ENCODE data around the gene PDE3B. TPM values are rescaled to one million over a fixed set of nuclear protein-coding genes. Genes with fewer than 3 reads are reported as not detected.

The PDE3B gene
- polyA plus RNA-seq, 1 donor (not counting 4 experiments of a cell fraction or from before 2014, with no cell fraction given), result 0.01 TPM

DNA sequence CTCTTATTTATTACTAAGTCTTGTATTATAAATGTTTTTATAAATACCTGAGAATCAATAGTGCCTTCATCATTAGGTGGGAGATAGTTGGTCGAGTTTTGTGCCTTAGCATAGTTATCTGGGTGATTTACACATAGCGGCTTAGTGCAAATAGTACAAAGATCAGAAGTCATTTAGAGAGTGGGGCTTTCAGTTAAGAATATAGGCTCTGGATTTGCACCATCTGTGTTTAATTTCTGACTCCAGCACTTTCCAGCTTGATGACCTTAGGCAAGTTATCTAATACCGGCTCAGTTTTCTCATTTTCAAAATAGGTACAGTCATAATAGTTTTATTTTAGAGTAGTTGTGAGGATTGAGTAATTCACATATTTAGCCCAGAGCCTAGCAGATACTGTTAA is 26.4 kb downstream of the PDE3B start:
- no peak overlapping the region for H3K4me3 ChIP-seq (ENCODE audit: control insufficient read depth in 2 of 3, extremely low read depth in 1 of 3, insufficient read depth in 2 of 3, low read depth in 1 of 3, low read length in 3 of 3)
- H3K9me3 ChIP-seq (ENCODE audit: control insufficient read depth, low read depth, low read length), result no peaks in the 10 kb centered on the region
- peaks cover 6% of the 10 kb centered on the region for H3K4me1 ChIP-seq (ENCODE audit: control insufficient read depth, extremely low read depth, insufficient read depth, low read length)
- no peak for DNase-seq (ENCODE audit: low read depth, low spot score)
- no peaks in the 10 kb centered on the region for H3K27me3 ChIP-seq (ENCODE audit: control insufficient read depth, extremely low read depth, insufficient read depth, low read length)
- FAIRE-seq, result no peak
- TF ChIP-seq EZH2 (IDR thresholded peaks at IDR 0.05; ENCODE audit: low read length), result no peak
- no peaks in the 10 kb centered on the region for H4K20me1 ChIP-seq (ENCODE audit: control insufficient read depth, extremely low read depth, insufficient read depth, low read length)
- H3K9ac ChIP-seq (ENCODE audit: control insufficient read depth, extremely low read depth, insufficient read depth, low read length), result no peak overlapping the region
- H2AFZ ChIP-seq (ENCODE audit: control insufficient read depth, low read length), result no peak overlapping the region
- dilution Hi-C loops (cut with MboI; ENCODE audit: extremely low pct_ligation_motif_present, low sequenced_read_pairs), result no loop called here
- no peaks in the 10 kb centered on the region for H3K79me2 ChIP-seq (ENCODE audit: control insufficient read depth, insufficient read depth, low read length)
- H3K4me2 ChIP-seq (ENCODE audit: control insufficient read depth, extremely low read depth, insufficient read depth, low read depth, low read length), result no peak overlapping the region
- no peaks in the 10 kb centered on the region for H3K9me1 ChIP-seq (ENCODE audit: control insufficient read depth, extremely low read depth, insufficient read depth, low read length)
- H3K36me3 ChIP-seq (ENCODE audit: control insufficient read depth in 2 of 2, extremely low read depth in 1 of 2, insufficient read depth in 2 of 2, low read length in 2 of 2), result no peaks in the 10 kb centered on the region
- no peak overlapping the region for H3K27ac ChIP-seq (ENCODE audit: control insufficient read depth, insufficient read depth, low read length)

DNA sequence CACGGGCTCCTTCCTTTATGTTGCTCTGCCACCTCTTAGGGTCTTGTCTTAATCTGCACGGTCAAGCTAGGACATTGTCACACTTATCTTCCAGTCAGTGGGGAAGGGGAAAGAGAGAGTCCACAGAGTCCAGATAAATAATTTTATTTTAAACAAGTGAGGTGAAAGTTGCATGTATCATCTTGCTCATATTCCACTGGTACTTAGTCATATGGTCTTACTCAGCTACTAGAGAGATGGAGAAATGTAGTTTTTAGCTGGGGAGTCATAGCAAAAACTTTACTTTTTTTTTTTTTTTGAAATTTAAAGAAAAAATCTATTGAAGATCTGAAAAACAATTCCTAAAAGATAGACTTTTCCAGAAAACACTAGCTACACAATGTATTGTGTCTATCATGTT is 29.0 kb downstream of the PDE3B start:
- H3K27me3 ChIP-seq (ENCODE audit: control insufficient read depth, extremely low read depth, insufficient read depth, low read length), result no peaks in the 10 kb centered on the region
- H3K27ac ChIP-seq (ENCODE audit: control insufficient read depth, insufficient read depth, low read length), result no peak overlapping the region
- peak overlapping the region; percentile 29 for H2AFZ ChIP-seq (ENCODE audit: control insufficient read depth, low read length)
- H3K9me1 ChIP-seq (ENCODE audit: control insufficient read depth, extremely low read depth, insufficient read depth, low read length), result no peaks in the 10 kb centered on the region
- dilution Hi-C loops (cut with MboI; ENCODE audit: extremely low pct_ligation_motif_present, low sequenced_read_pairs), result no loop called here
- no peak for TF ChIP-seq EZH2 (IDR thresholded peaks at IDR 0.05; ENCODE audit: low read length)
- TF ChIP-seq CTCF (optimal IDR thresholded peaks at IDR 0.05 in 1 of 3, IDR thresholded peaks at IDR 0.05 in 1 of 3, conservative IDR thresholded peaks at IDR 0.05 in 1 of 3; ENCODE audit: extremely low read depth in 1 of 3, insufficient read depth in 2 of 3, low read length in 3 of 3), result no peak
- peak overlapping the region in 1 of 3 experiments; percentile 15 for H3K4me3 ChIP-seq (ENCODE audit: control insufficient read depth in 2 of 3, extremely low read depth in 1 of 3, insufficient read depth in 2 of 3, low read depth in 1 of 3, low read length in 3 of 3)
- peaks cover 6% of the 10 kb centered on the region for H3K4me1 ChIP-seq (ENCODE audit: control insufficient read depth, extremely low read depth, insufficient read depth, low read length)
- no peaks in the 10 kb centered on the region for H3K9me3 ChIP-seq (ENCODE audit: control insufficient read depth, low read depth, low read length)
- no peaks in the 10 kb centered on the region for H4K20me1 ChIP-seq (ENCODE audit: control insufficient read depth, extremely low read depth, insufficient read depth, low read length)
- FAIRE-seq (no peak), DNase-seq (ENCODE audit: low read depth, low spot score) (no peak)
- no peaks in the 10 kb centered on the region for H3K79me2 ChIP-seq (ENCODE audit: control insufficient read depth, insufficient read depth, low read length)
- no peaks in the 10 kb centered on the region for H3K36me3 ChIP-seq (ENCODE audit: control insufficient read depth in 2 of 2, extremely low read depth in 1 of 2, insufficient read depth in 2 of 2, low read length in 2 of 2)
- H3K4me2 ChIP-seq (ENCODE audit: control insufficient read depth, extremely low read depth, insufficient read depth, low read depth, low read length), result peak overlapping the region; percentile 47
- no peak overlapping the region for H3K9ac ChIP-seq (ENCODE audit: control insufficient read depth, extremely low read depth, insufficient read depth, low read length)

DNA sequence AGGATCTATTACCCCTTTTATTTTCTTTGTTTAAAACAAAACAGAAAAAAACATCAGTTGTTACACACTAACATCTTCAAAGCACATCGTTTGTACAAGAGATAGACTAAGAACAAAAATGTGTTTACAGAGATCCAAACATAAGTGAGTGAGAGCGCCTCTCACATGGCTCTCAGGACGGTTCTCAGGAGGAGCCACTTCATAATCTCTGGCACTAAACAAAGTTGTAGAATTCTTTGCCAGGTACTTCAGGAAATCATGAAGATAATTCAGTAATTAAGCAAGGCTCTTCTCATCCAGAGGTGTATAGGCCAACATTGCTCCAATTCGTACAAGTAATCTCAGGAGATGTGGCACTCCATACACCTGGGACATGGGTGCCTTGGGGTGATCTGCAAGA is 29.8 kb downstream of the PDE3B start:
- H3K4me3 ChIP-seq (ENCODE audit: control insufficient read depth in 2 of 3, extremely low read depth in 1 of 3, insufficient read depth in 2 of 3, low read depth in 1 of 3, low read length in 3 of 3), result no peak overlapping the region
- no peak overlapping the region for H3K27ac ChIP-seq (ENCODE audit: control insufficient read depth, insufficient read depth, low read length)
- no peak overlapping the region for H3K4me2 ChIP-seq (ENCODE audit: control insufficient read depth, extremely low read depth, insufficient read depth, low read depth, low read length)
- H3K27me3 ChIP-seq (ENCODE audit: control insufficient read depth, extremely low read depth, insufficient read depth, low read length), result no peaks in the 10 kb centered on the region
- H3K79me2 ChIP-seq (ENCODE audit: control insufficient read depth, insufficient read depth, low read length), result no peaks in the 10 kb centered on the region
- H3K4me1 ChIP-seq (ENCODE audit: control insufficient read depth, extremely low read depth, insufficient read depth, low read length), result peaks cover 6% of the 10 kb centered on the region
- dilution Hi-C loops (cut with MboI; ENCODE audit: extremely low pct_ligation_motif_present, low sequenced_read_pairs), result no loop called here
- H3K9me1 ChIP-seq (ENCODE audit: control insufficient read depth, extremely low read depth, insufficient read depth, low read length), result no peaks in the 10 kb centered on the region
- FAIRE-seq (no peak), DNase-seq (ENCODE audit: low read depth, low spot score) (no peak)
- no peaks in the 10 kb centered on the region for H3K36me3 ChIP-seq (ENCODE audit: control insufficient read depth in 2 of 2, extremely low read depth in 1 of 2, insufficient read depth in 2 of 2, low read length in 2 of 2)
- TF ChIP-seq CTCF (optimal IDR thresholded peaks at IDR 0.05 in 1 of 3, IDR thresholded peaks at IDR 0.05 in 1 of 3, conservative IDR thresholded peaks at IDR 0.05 in 1 of 3; ENCODE audit: extremely low read depth in 1 of 3, insufficient read depth in 2 of 3, low read length in 3 of 3) (no peak), EZH2 (IDR thresholded peaks at IDR 0.05; ENCODE audit: low read length) (no peak)
- no peaks in the 10 kb centered on the region for H3K9me3 ChIP-seq (ENCODE audit: control insufficient read depth, low read depth, low read length)
- H4K20me1 ChIP-seq (ENCODE audit: control insufficient read depth, extremely low read depth, insufficient read depth, low read length), result no peaks in the 10 kb centered on the region
- no peak overlapping the region for H3K9ac ChIP-seq (ENCODE audit: control insufficient read depth, extremely low read depth, insufficient read depth, low read length)
- H2AFZ ChIP-seq (ENCODE audit: control insufficient read depth, low read length), result no peak overlapping the region

All from keratinocyte (primary cell).